HepG2 (cell line): Measurements from ENCODE around the gene YWHAB. TPM values are rescaled to one million over a fixed set of nuclear protein-coding genes. Genes with fewer than 3 reads are reported as not detected.
A peak's percentile ranks its signal among the peaks of the same experiment; 100 is the strongest.

ENCODE experiments used
- ATAC-seq: fragments of 200-7000 bp; cut with Tn5 transposase; 3 replicates; pipeline ENCODE4 v1.9.1; 2020; ENCODE audit warnings: mild to moderate bottlenecking, moderate library complexity
- BruUV-seq: library from RNA; stranded (reverse); fragments of 400-500 nt; replicated peaks from 2 replicates; lab custom pipeline; 2021; lab: Mats Ljungman, UMichigan
- CTCF ChIA-PET: fragments of 300-600 bp; formaldehyde crosslinking; extraction: SDS; loops from one replicate; lab custom pipeline; 2021; ENCODE audit warnings: low total read pairs, inconsistent platforms, low intra/inter-chr PET ratio; lab: Yijun Ruan, JAX
- POLR2A ChIA-PET: fragments of 350-600 bp; sonication (Branson Sonifier 250); formaldehyde crosslinking; loops from one replicate; lab custom pipeline; 2020; ENCODE audit warnings: antibody characterized with exemption, inconsistent platforms; lab: Yijun Ruan, JAX
- DNase-seq: peaks from one replicate; pipeline ENCODE4 v3.0.0-alpha.2; 2015; ENCODE audit warnings: low spot score
- FAIRE-seq: peaks from 3 replicates; lab custom pipeline; 2011; peaks lifted over from hg19 to GRCh38; lab: Jason Lieb, UNC
- H2AFZ ChIP-seq: one replicate; pipeline ENCODE4 v1.6.1; 2011; ENCODE audit warnings: low read length, inconsistent platforms
- H3K27ac ChIP-seq: fragments of 300-600 bp; 3 replicates; pipeline ENCODE4 v1.8.0; 2011; ENCODE audit warnings: mixed run types, mild to moderate bottlenecking, mixed read lengths, low read length, inconsistent platforms; ENCODE audit not compliant: insufficient read depth; ENCODE audit errors: extremely low read length
- H3K27me3 ChIP-seq, 2 experiments: fragments of 200-600 bp in 1 of 2; 2 replicates in 1 of 2; 3 replicates in 1 of 2; pipeline versions ENCODE4 v1.6.0 to v1.8.0; 2011; ENCODE audit warnings: low read length in 2 of 2, mild to moderate bottlenecking in 2 of 2, moderate library complexity in 2 of 2, inconsistent platforms in 1 of 2; ENCODE audit not compliant: insufficient read depth in 2 of 2, control insufficient read depth in 1 of 2
- H3K36me3 ChIP-seq, 2 experiments: fragments of 200-600 bp in 1 of 2; replicated peaks in 1 of 2; 2 replicates in 1 of 2; 3 replicates in 1 of 2; pipeline versions ENCODE4 v1.5.1 to v1.8.0; 2011; ENCODE audit warnings: low read length in 2 of 2, inconsistent platforms in 1 of 2; ENCODE audit not compliant: insufficient read depth in 2 of 2, control insufficient read depth in 1 of 2
- H3K4me1 ChIP-seq: 2 replicates; pipeline ENCODE4 v1.5.1; 2012; ENCODE audit warnings: low read length, inconsistent platforms; ENCODE audit not compliant: insufficient read depth
- H3K4me2 ChIP-seq: 2 replicates; pipeline ENCODE4 v1.6.0; 2011; ENCODE audit warnings: low read depth, low read length, inconsistent platforms
- H3K4me3 ChIP-seq, 3 experiments: fragments of 200-600 bp in 1 of 3; sonication (generic), shearing (Covaris generic) in 1 of 3; replicated peaks in 1 of 3; 2 replicates each; pipeline ENCODE4 v1.5.1; 2011 to 2016; ENCODE audit warnings: low read length in 3 of 3, inconsistent platforms in 2 of 3, low read depth in 2 of 3, mild to moderate bottlenecking in 2 of 3, control low read depth in 1 of 3, mixed read lengths in 1 of 3; ENCODE audit not compliant: insufficient read depth in 1 of 3
- H3K79me2 ChIP-seq: one replicate; pipeline ENCODE4 v1.6.1; 2011; ENCODE audit warnings: low read length, inconsistent platforms; ENCODE audit not compliant: insufficient read depth
- H3K9ac ChIP-seq: 2 replicates; pipeline ENCODE4 v1.6.0; 2011; ENCODE audit warnings: mild to moderate bottlenecking, low read depth, low read length, inconsistent platforms; ENCODE audit not compliant: insufficient read depth
- H3K9me3 ChIP-seq: 2 replicates; pipeline ENCODE4 v1.5.1; 2012; ENCODE audit warnings: mild to moderate bottlenecking, low read length
- H4K20me1 ChIP-seq: 2 replicates; pipeline ENCODE4 v1.6.0; 2011; ENCODE audit warnings: inconsistent platforms, mild to moderate bottlenecking, low read length, moderate library complexity; ENCODE audit not compliant: insufficient read depth
- CHD2 ChIP-seq: IDR thresholded peaks from 2 replicates; pipeline ENCODE4 v1.6.1; 2011; ENCODE audit warnings: low read depth, low read length, improper control_type of control experiment
- DNMT1 ChIP-seq: sonication (generic); formaldehyde crosslinking; IDR thresholded peaks from 2 replicates; pipeline ENCODE4 v1.5.1; 2020; ENCODE audit warnings: mild to moderate bottlenecking, missing genetic modification reagents
- GLI4 ChIP-seq: sonication (generic); formaldehyde crosslinking; IDR thresholded peaks from 2 replicates; pipeline ENCODE4 v1.5.1; 2020; ENCODE audit warnings: missing genetic modification reagents, mild to moderate bottlenecking, moderate library complexity, borderline replicate concordance
- IRF9 ChIP-seq: sonication (generic); formaldehyde crosslinking; IDR thresholded peaks from 2 replicates; pipeline ENCODE4 v1.8.0; 2022; ENCODE audit warnings: missing genetic modification reagents, mild to moderate bottlenecking, borderline replicate concordance
- KAT7 ChIP-seq: IDR thresholded peaks from 2 replicates; pipeline ENCODE4 v1.6.1; 2018; ENCODE audit warnings: borderline replicate concordance, missing compliant biosample characterization
- MED1 ChIP-seq: sonication (generic); formaldehyde crosslinking; IDR thresholded peaks from 2 replicates; pipeline ENCODE4 v1.4.0; 2020; ENCODE audit warnings: missing genetic modification reagents
- MEF2D ChIP-seq: sonication (generic); formaldehyde crosslinking; IDR thresholded peaks from 2 replicates; pipeline ENCODE4 v1.5.1; 2020; ENCODE audit warnings: mild to moderate bottlenecking, missing genetic modification reagents
- NBN ChIP-seq: fragments of 450-650 bp; conservative IDR thresholded peaks from 2 replicates; pipeline ENCODE4 v1.6.1; 2017
- PRDM4 ChIP-seq: sonication (generic); formaldehyde crosslinking; IDR thresholded peaks from 2 replicates; pipeline ENCODE4 v1.9.0; 2021; ENCODE audit warnings: missing genetic modification reagents, borderline replicate concordance
- RXRB ChIP-seq: IDR thresholded peaks from 2 replicates; pipeline ENCODE4 v1.6.1; 2016; ENCODE audit warnings: borderline replicate concordance, missing genetic modification reagents, missing compliant biosample characterization
- SALL2 ChIP-seq: sonication (generic); formaldehyde crosslinking; IDR thresholded peaks from 2 replicates; pipeline ENCODE4 v1.8.1; 2023; ENCODE audit warnings: mild to moderate bottlenecking, missing genetic modification reagents, inconsistent platforms
- SNRNP70 ChIP-seq: fragments of 200-400 bp; formaldehyde crosslinking; IDR thresholded peaks from 2 replicates; pipeline ENCODE4 v1.6.1; 2017; ENCODE audit warnings: mild to moderate bottlenecking, low read depth, low read length, moderate library complexity
- STAG1 ChIP-seq: sonication (generic); formaldehyde crosslinking; IDR thresholded peaks from 2 replicates; pipeline ENCODE4 v1.4.0; 2020; ENCODE audit warnings: missing genetic modification reagents
- TBX3 ChIP-seq: fragments of 450-650 bp; IDR thresholded peaks from 2 replicates; pipeline ENCODE4 v1.6.1; 2017; ENCODE audit warnings: antibody characterized with exemption, mild to moderate bottlenecking, inconsistent platforms, borderline replicate concordance
- ZBTB21 ChIP-seq: sonication (generic); formaldehyde crosslinking; IDR thresholded peaks from 2 replicates; pipeline ENCODE4 v1.4.0; 2020; ENCODE audit warnings: missing genetic modification reagents
- ZBTB46 ChIP-seq: sonication (generic); formaldehyde crosslinking; IDR thresholded peaks from 2 replicates; pipeline ENCODE4 v1.4.0; 2020; ENCODE audit warnings: mild to moderate bottlenecking, missing genetic modification reagents, borderline replicate concordance
- ZKSCAN5 ChIP-seq: sonication (generic); formaldehyde crosslinking; IDR thresholded peaks from 2 replicates; pipeline ENCODE4 v1.5.1; 2020; ENCODE audit warnings: mild to moderate bottlenecking, missing genetic modification reagents
- ZNF883 ChIP-seq: sonication (generic); formaldehyde crosslinking; IDR thresholded peaks from 2 replicates; pipeline ENCODE4 v1.5.1; 2020; ENCODE audit warnings: mild to moderate bottlenecking, missing genetic modification reagents; ENCODE audit errors: not compliant biosample characterization
- ZSCAN30 ChIP-seq: sonication (generic); formaldehyde crosslinking; IDR thresholded peaks from 2 replicates; pipeline ENCODE4 v1.5.0; 2020; ENCODE audit warnings: mild to moderate bottlenecking, missing genetic modification reagents
- WGBS: methylation state at CpG from one replicate; pipeline ENCODE4 v1.1.6; 2017; ENCODE audit warnings: low lambda C conversion rate; 5-methylcytosine and 5-hydroxymethylcytosine counted together
- in situ Hi-C: cut with HindIII; loops from 2 replicates; pipeline ENCODE4 v1.10.0; 2017; ENCODE audit warnings: low pct_unique_long_range_greater_than_20kb; ENCODE audit not compliant: extremely low pct_ligation_motif_present
- intact Hi-C: fragments of 100-400 bp; cut with micrococcal nuclease; formaldehyde crosslinking; loops from one replicate; pipeline ENCODE4 v1.10.0; 2022; ENCODE audit not compliant: unreplicated experiment
- polyA plus RNA-seq, 8 experiments: library from polyadenylated mRNA; depleted of rRNA in 3 of 8; stranded (reverse) in 7 of 8; unstranded in 1 of 8; fragments of >200 nt; fragmentation: Illumina TruSeq in 4 of 8; extraction: Trizol in 4 of 8; gene quantifications; 2 replicates each; pipeline versions ENCODE4 v1.2.1 to v1.2.3, GENCODE V29; 2011 to 2016; ENCODE audit warnings: low read depth in 4 of 8, missing spikeins in 1 of 8, mixed read lengths in 1 of 8; ENCODE audit not compliant: insufficient read depth in 1 of 8
- total RNA-seq, 5 experiments: library from RNA; depleted of rRNA; stranded (reverse); fragments of >200 nt; fragmentation: Illumina TruSeq; extraction: Trizol; gene quantifications; 2 replicates each; pipeline ENCODE4 v1.2.3, GENCODE V29; 2016; ENCODE audit warnings: low read depth in 1 of 5

YWHAB gene
- total and polyA plus RNA-seq, 2 of the 13 experiments (the other 11 are each of a cell fraction or from before 2014, with no cell fraction given), result 77.2 to 121 TPM

GRCh38 chr20:44909872-44910689, 24.6 kb downstream of the YWHAB start, which contains the start of gene PABPC1L:
PABPC1L (plus strand) TSS chr20:44910060; CDS start chr20:44910144, 84 bp downstream.
- FAIRE-seq (no peak), DNase-seq (peak; percentile 78), ATAC-seq (peak; percentile 90)
- peak within 1 kb of the TSS; percentile 87 to 97 (median 95) for H3K4me3 ChIP-seq
- ChIA-PET POLR2A (interaction anchor here (0.6 to 3.2 kb wide), 24 partner anchors 8 to 1051 kb away, joined by 3 to 42 read pairs (median 4); partner anchors contain the start of genes STK4, TOMM34 and YWHAB), CTCF (no interaction called here)
- peaks cover 3% of the 10 kb centered on the region; the same call in 1 of the 2 replicates for H4K20me1 ChIP-seq
- peak within 1 kb of the TSS; percentile 99 for H3K4me2 ChIP-seq
- WGBS, result 1% methylated on average over 35 of the region's 61 CpGs
- H3K27me3 ChIP-seq, result no peaks in the 10 kb centered on the region; a peak in 1 of 5 replicates
- H3K79me2 ChIP-seq, result peaks cover 8% of the 10 kb centered on the region
- peaks cover 14% of the 10 kb centered on the region for H3K4me1 ChIP-seq
- H3K9ac ChIP-seq, result peak within 1 kb of the TSS; percentile 82
- in situ Hi-C loops (no loop called here), intact Hi-C loops (loop anchor here (1.0 to 2.0 kb wide), 2 partner anchors 50 to 57 kb away; partner anchors contain the start of genes STK4 and TOMM34)
- peaks cover 23 to 55% of the 10 kb centered on the region in 2 experiments for H3K36me3 ChIP-seq
- no peaks in the 10 kb centered on the region for H3K9me3 ChIP-seq
- H3K27ac ChIP-seq, result peak within 1 kb of the TSS; percentile 65
- peak within 1 kb of the TSS; percentile 32 for H2AFZ ChIP-seq
- no TSS peak for BruUV-seq
- TF ChIP-seq RXRB (CRISPR knock-in tag), result peak; percentile 61
- peak; percentile 84; the same call in 1 of the 2 replicates for TF ChIP-seq KAT7 (CRISPR knock-in tag)
- peak; percentile 64 for TF ChIP-seq MED1 (CRISPR knock-in tag)
- no peak for TF ChIP-seq GLI4 (CRISPR knock-in tag)
- peak; percentile 59 for TF ChIP-seq ZNF883 (CRISPR knock-in tag)
- no peak for TF ChIP-seq SNRNP70
- no peak for TF ChIP-seq ZBTB46 (CRISPR knock-in tag)
- peak; percentile 81 for TF ChIP-seq IRF9 (CRISPR knock-in tag)
- TF ChIP-seq SALL2 (CRISPR knock-in tag), result 0 out of 2 replicates have a peak, but pooled peaks have one; percentile 59
- TF ChIP-seq MEF2D (CRISPR knock-in tag), result no peak
- no peak for TF ChIP-seq ZKSCAN5 (CRISPR knock-in tag)
- TF ChIP-seq PRDM4, result no peak; the same call in 1 of the 2 replicates
- no peak for TF ChIP-seq ZBTB21 (CRISPR knock-in tag)
- TF ChIP-seq DNMT1, result peak; percentile 61; the same call in 1 of the 2 replicates
- TF ChIP-seq STAG1, result no peak
- peak; percentile 89 for TF ChIP-seq ZSCAN30 (CRISPR knock-in tag)
- TF ChIP-seq NBN, result no peak
- no peak for TF ChIP-seq TBX3
- peak; percentile 19; the same call in 1 of the 2 replicates for TF ChIP-seq CHD2
